ENCODE measurements around the gene BTN2A1. TPM values are rescaled to one million over a fixed set of nuclear protein-coding genes. Genes with fewer than 3 reads are reported as not detected.
A peak's percentile ranks its signal among the peaks of the same experiment; 100 is the strongest.
"Not testable (repeated sequence)": the region's sequence is repeated elsewhere in the genome, so short reads cannot be mapped to it uniquely, and the experiment has no call there.

Gene BTN2A1
- polyA plus RNA-seq, 6 donors from 2014 or later, result 8.4 to 21.4 (median 13.0) TPM

DNA sequence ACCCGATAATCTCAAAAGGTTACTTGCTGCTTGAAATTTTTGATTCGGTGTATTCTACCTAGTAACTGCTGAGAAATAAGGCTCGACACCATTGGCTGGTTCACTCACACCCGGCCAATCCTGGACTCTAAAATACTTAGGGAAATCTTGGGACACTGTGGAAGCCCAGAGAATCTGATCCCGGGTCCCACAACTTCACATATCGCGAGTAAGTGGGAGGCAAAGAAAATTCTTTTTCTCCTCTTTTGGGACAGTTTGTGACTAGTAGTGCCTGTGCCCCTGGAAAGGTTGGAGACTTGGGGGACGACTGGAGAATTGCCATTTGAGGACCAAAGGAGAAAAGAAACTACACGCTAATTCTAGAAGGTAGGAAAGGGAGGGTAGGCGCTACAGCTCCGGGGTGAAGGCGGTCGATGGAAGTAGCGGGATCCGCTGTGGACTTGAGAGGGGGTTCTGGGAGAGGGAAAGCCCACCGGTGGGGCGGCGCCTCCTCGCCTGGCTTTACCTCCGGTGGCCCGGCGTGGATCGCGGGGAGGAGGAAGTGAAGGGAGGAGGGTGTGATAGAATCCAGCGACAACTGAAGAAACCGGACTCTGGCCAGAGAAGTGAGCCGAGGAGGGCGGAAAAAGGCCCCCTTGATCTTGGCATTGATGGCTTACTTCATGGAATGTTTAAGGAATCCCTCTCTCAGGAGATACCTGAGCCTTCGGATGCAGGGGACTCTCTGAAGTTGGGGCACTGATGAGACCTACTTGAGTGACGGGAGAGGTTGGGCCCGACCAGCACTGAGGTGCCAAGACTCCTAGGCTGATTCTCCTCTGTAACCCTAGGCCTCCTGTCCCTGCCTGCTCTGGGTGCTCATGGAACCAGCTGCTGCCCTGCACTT, 36.3 kb upstream of the BTN2A1 start:
- Mint-ChIP-seq H3K4me1 (peaks cover 0 to 10% (median 4%) of the 10 kb centered on the region in 3 donors), H3K9me3 (peaks cover 4 to 23% (median 18%) of the 10 kb centered on the region in 7 donors), H3K27ac (peak overlapping the region in 2 of 6 donors; percentile 28 to 75), H3K36me3 (peaks cover 6 to 11% of the 10 kb centered on the region in 2 donors), H3K27me3 (no peaks in the 10 kb centered on the region), H3K4me3 (no peak overlapping the region)
- ATAC-seq (ENCODE audit: low read depth in 2 of 2) (peak; percentile 95 to 96), DNase-seq (peak; percentile 63)

DNA sequence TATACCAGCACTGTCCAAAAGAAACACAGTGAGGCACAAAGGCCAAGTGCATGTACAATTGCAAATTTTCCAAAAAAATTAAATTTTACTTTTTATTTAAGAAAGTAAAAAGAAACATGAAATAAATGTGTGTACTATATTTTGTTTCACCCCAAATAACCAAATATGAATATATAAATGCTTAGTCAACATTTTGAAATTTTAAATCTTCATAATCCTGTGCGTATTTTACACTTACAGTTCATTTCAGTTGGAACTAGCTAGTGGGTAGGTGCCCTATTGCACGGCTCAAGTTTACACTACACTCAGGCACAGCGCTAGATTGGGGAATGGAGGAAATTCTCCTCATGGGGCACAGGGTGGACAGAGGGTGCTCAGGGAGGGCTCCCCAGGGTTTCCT, 35.4 kb upstream of the BTN2A1 start:
- H3K9me3 Mint-ChIP-seq, result peaks cover 4 to 19% (median 14%) of the 10 kb centered on the region in 7 donors
- H3K27ac Mint-ChIP-seq, result no peak overlapping the region
- DNase-seq, result no peak
- H3K4me1 Mint-ChIP-seq, result peaks cover 0 to 10% (median 4%) of the 10 kb centered on the region in 3 donors
- peaks cover 4 to 12% of the 10 kb centered on the region in 2 donors for H3K36me3 Mint-ChIP-seq
- H3K4me3 Mint-ChIP-seq, result peak overlapping the region in 3 of 8 donors; percentile 13 to 30 (median 23)
- H3K27me3 Mint-ChIP-seq, result no peaks in the 10 kb centered on the region
- no peak for ATAC-seq (ENCODE audit: low read depth in 2 of 2)

DNA sequence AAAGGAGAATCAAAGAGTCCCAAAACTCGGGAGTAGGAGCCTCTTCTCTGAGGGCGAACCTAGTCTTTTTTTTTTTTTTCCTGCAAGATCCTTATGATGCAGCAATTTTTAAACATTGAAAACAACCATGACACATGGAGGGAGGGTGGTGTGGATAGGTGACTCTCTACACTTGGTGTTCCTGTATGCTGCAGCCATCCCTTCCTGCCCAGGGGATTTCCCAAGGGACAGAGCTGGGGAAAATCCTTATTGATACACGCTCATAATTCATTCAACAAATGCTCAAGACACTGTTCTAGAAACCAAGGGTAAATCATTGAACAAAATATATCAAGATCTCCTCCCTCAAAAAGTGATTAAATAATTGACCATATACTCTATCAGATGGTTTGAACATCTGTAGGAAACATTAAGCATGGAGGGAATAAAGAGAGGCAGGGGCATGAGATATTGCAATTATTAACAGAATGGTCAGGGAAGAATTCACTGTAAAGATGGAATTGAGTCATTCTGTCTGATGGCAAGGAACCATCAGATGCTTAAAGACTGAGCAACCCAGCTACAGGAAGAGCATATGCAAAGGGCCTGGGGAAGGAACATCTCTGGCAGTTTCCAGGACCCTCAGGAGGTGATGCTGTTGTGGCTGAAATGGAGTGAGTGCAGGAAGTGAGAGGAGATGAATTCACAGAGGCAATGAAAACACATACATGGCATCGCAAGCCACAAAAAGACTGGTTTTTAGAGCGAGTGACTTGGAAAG, 30.9 kb upstream of the BTN2A1 start:
- H3K4me1 Mint-ChIP-seq, result peaks cover 0 to 8% (median 4%) of the 10 kb centered on the region in 3 donors
- H3K27ac Mint-ChIP-seq, result no peak overlapping the region
- peaks cover 0 to 15% of the 10 kb centered on the region in 2 donors for H3K36me3 Mint-ChIP-seq
- no peaks in the 10 kb centered on the region for H3K27me3 Mint-ChIP-seq
- DNase-seq (no peak), ATAC-seq (ENCODE audit: low read depth in 2 of 2) (no peak)
- H3K4me3 Mint-ChIP-seq, result no peak overlapping the region
- peaks cover 0 to 3% (median 0%) of the 10 kb centered on the region in 7 donors for H3K9me3 Mint-ChIP-seq

- Mint-ChIP-seq H3K27me3 (no peaks in the 10 kb centered on the region), H3K4me3 (no peak overlapping the region), H3K36me3 (peaks cover 0 to 15% of the 10 kb centered on the region in 2 donors), H3K9me3 (peaks cover 0 to 3% (median 0%) of the 10 kb centered on the region in 7 donors), H3K27ac (no peak overlapping the region), H3K4me1 (peaks cover 0 to 6% (median 4%) of the 10 kb centered on the region in 3 donors)
- no peak for ATAC-seq (ENCODE audit: low read depth in 2 of 2)
- no peak for DNase-seq
Measured at GRCh38 chr6:26427451-26427809, 30.3 kb upstream of the BTN2A1 start.

GRCh38 chr6:26428206-26428605, 29.5 kb upstream of the BTN2A1 start:
- no peak for ATAC-seq (ENCODE audit: low read depth in 2 of 2)
- Mint-ChIP-seq H3K9me3 (peaks cover 0 to 3% (median 0%) of the 10 kb centered on the region in 7 donors), H3K27ac (no peak overlapping the region), H3K36me3 (peaks cover 0 to 15% of the 10 kb centered on the region in 2 donors), H3K4me3 (no peak overlapping the region), H3K4me1 (peaks cover 0 to 4% (median 0%) of the 10 kb centered on the region in 3 donors), H3K27me3 (no peaks in the 10 kb centered on the region)
- no peak for DNase-seq

DNA sequence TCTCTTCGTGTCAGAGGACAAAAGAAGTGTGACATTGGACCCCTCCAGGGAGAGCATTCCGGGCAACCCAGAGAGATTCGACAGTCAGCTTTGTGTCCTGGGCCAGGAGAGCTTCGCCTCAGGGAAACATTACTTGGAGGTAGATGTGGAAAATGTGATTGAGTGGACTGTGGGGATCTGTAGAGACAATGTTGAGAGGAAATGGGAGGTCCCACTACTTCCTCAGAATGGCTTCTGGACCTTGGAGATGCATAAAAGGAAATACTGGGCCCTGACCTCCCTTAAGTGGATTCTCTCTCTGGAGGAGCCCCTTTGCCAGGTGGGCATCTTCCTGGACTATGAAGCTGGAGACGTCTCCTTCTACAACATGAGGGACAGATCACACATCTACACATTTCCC, 27.0 kb upstream of the BTN2A1 start:
- Mint-ChIP-seq H3K27me3 (no peaks in the 10 kb centered on the region), H3K4me3 (no peak overlapping the region), H3K36me3 (peaks cover 0 to 31% of the 10 kb centered on the region in 2 donors), H3K4me1 (no peaks in the 10 kb centered on the region), H3K27ac (no peak overlapping the region), H3K9me3 (peaks cover 5 to 18% (median 11%) of the 10 kb centered on the region in 7 donors)
- ATAC-seq (ENCODE audit: low read depth in 2 of 2) (no peak), DNase-seq (no peak)

DNA sequence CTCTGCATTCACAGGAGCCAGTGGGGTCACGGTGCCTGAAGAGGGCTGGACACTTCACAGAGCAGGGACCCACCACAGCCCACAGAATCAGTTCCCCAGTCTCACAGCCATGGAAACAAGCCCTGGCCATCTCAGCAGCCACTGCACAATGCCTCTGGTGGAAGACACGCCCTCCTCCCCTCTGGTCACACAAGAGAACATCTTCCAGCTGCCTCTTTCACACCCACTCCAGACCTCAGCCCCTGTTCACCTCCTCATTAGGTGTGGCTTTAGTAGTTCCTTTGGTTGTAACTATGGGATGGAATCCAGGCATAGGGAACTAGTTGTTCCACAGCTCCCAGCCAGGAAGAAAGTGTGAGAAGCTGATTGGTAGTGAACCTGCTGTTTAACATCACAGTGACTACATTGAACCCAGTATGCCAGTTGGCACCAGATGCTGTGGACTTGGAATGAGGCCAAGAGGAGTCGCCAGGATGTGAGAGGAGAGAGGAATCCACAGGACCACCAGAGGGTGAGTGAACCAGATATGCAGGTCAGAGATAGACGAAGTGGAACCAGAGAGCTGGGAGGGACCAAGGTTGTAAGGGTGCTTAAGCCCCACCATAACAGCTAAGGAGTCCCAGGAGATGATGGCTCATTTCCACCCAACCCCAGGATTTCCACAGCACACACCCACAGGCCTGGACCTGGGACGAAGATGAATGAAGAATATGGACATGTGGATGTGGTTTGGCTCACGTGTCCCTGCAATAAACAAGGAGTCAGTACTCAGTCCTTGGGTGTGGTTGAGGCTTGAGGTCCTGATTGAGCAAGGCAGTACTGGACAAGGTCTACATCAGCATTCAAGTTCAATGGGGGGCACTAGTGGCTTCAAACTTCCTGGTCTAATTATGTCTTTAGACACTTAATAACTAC, 26.2 kb upstream of the BTN2A1 start:
- H3K27me3 Mint-ChIP-seq, result no peaks in the 10 kb centered on the region
- ATAC-seq (ENCODE audit: low read depth in 2 of 2) (no peak), DNase-seq (no peak)
- no peak overlapping the region for H3K27ac Mint-ChIP-seq
- H3K4me1 Mint-ChIP-seq, result no peaks in the 10 kb centered on the region
- H3K4me3 Mint-ChIP-seq, result no peak overlapping the region
- peaks cover 0 to 27% of the 10 kb centered on the region in 2 donors for H3K36me3 Mint-ChIP-seq
- peaks cover 5 to 18% (median 11%) of the 10 kb centered on the region in 7 donors for H3K9me3 Mint-ChIP-seq

DNA sequence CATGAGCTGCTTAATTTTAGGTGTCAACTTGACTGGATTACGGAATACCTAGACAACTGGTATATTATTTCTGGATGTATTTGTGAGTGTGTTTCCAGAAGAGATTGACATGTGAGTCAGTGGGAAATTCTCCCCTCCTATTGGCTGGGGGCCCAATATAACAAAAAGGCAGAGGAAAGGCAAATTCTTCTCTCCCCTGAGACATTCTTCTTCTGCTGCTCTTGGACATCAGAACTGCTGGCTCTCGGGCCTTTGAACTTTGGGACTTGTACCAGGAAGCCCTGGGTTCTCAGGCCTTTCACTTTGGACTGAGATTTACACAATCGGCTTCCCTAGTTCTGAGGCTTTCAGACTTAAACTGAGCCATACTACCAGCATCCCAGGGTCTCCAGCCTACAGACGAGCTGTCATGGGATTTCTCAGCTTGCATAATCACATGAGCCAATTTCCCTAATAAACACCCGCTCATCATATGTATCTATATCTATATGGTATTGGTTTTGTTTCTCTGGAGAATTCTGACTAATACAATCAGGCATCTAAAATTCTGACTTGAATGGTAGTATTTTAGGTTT, 25.0 kb upstream of the BTN2A1 start:
- no peak overlapping the region for H3K4me3 Mint-ChIP-seq
- DNase-seq (no peak), ATAC-seq (ENCODE audit: low read depth in 2 of 2) (no peak)
- no peaks in the 10 kb centered on the region for H3K27me3 Mint-ChIP-seq
- no peak overlapping the region for H3K27ac Mint-ChIP-seq
- peaks cover 5 to 18% (median 11%) of the 10 kb centered on the region in 7 donors for H3K9me3 Mint-ChIP-seq
- no peaks in the 10 kb centered on the region for H3K4me1 Mint-ChIP-seq
- peaks cover 0 to 16% of the 10 kb centered on the region in 2 donors for H3K36me3 Mint-ChIP-seq

DNA sequence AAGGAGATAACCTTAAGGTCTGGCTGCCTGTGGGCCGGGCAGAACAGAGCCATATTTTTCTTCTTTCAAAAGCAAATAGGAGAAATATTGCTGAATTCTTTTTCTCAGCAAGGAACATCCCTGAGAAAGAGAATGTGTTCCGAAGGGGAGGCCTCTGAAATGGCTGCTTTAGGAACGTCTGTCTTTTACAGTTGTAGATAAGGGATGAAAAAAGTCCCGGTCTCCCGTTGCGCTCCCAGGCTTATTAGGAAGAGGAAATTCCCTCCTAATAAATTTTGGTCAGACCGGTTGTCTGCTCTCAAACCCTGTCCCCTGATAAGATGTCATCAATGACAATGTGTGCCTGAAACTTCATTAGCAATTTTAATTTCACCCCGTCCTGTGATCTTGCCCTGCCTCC, 24.1 kb upstream of the BTN2A1 start:
- Mint-ChIP-seq H3K9me3 (peaks cover 5 to 18% (median 11%) of the 10 kb centered on the region in 7 donors), H3K36me3 (peaks cover 0 to 16% of the 10 kb centered on the region in 2 donors), H3K4me3 (peak overlapping the region in 2 of 8 donors; percentile 7 to 29)
- H3K27ac Mint-ChIP-seq; DNase-seq; H3K27me3 Mint-ChIP-seq; ATAC-seq (ENCODE audit: low read depth in 2 of 2); H3K4me1 Mint-ChIP-seq: not testable (repeated sequence)

DNA sequence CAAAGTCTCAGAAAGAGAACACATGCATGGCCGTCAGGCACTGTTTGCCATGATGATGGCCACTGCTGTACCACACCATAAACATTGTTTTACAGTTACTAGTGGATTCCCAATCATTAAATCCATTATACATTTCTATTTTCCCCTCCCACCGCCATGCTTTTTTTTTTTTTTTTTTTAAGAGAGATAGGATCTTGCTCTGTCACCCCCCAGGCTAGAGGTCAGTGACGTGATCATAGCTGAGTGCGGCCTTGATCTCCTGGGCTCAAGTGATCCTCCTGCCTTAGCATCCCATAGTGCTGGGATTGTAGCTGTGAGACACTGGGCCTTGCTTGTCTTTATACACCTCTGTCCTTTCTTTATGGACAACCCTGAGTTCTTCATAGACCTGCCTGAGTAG, 21.7 kb upstream of the BTN2A1 start:
- Mint-ChIP-seq H3K27me3 (no peaks in the 10 kb centered on the region), H3K4me1 (peaks cover 12 to 20% (median 14%) of the 10 kb centered on the region in 3 donors), H3K4me3 (no peak overlapping the region), H3K27ac (no peak overlapping the region), H3K36me3 (peaks cover 0 to 16% of the 10 kb centered on the region in 2 donors), H3K9me3 (peaks cover 5 to 18% (median 11%) of the 10 kb centered on the region in 7 donors)
- ATAC-seq (ENCODE audit: low read depth in 2 of 2), result no peak
- no peak for DNase-seq

DNA sequence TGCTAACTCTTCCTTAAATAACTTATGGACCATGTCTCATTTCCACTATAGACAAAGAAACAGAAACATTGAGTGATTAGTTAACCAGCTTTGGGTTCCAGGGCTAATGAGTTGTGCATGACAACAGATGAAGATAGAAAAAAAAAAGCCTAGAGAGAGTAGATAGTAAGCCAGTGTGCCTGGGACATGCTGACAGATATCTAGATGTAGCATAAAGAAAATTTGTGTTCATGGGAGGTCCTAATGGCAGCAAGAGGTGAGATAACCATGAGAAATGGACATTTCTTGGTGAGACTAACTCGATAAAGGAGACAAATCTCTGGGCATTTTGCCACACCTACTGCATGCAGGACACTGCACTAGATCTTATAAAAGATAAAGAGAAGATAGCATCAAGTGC, 20.2 kb upstream of the BTN2A1 start:
- peak overlapping the region in 1 of 6 donors; percentile 30 for H3K27ac Mint-ChIP-seq
- ATAC-seq (ENCODE audit: low read depth in 2 of 2), result no peak

GRCh38 chr6:26438000-26438399, 19.8 kb upstream of the BTN2A1 start:
- ATAC-seq (ENCODE audit: low read depth in 2 of 2) (no peak), DNase-seq (no peak)
- peak overlapping the region in 1 of 8 donors; percentile 2 for H3K4me3 Mint-ChIP-seq
- H3K9me3 Mint-ChIP-seq, result peaks cover 5 to 18% (median 9%) of the 10 kb centered on the region in 7 donors
- H3K36me3 Mint-ChIP-seq, result peaks cover 0 to 16% of the 10 kb centered on the region in 2 donors
- H3K27me3 Mint-ChIP-seq, result no peaks in the 10 kb centered on the region
- H3K4me1 Mint-ChIP-seq, result peaks cover 18 to 34% (median 23%) of the 10 kb centered on the region in 3 donors
- peak overlapping the region in 1 of 6 donors; percentile 87 for H3K27ac Mint-ChIP-seq

More for the DNA sequence above, 20.2 kb upstream of the BTN2A1 start:
- Mint-ChIP-seq H3K4me1 (peaks cover 18 to 30% (median 22%) of the 10 kb centered on the region in 3 donors), H3K27me3 (no peaks in the 10 kb centered on the region), H3K36me3 (peaks cover 0 to 16% of the 10 kb centered on the region in 2 donors), H3K4me3 (peak overlapping the region in 1 of 8 donors; percentile 55), H3K9me3 (peaks cover 5 to 18% (median 9%) of the 10 kb centered on the region in 7 donors)
- DNase-seq, result no peak
